Germinal center (tissue), 1 donor: ENCODE measurements around the gene TMEM38A.

Source experiments
- DNase-seq: peaks from one replicate; pipeline ENCODE4 v3.0.0; 2012; ENCODE audit warnings: mixed read lengths, low spot score

Gene TMEM38A, protein sequence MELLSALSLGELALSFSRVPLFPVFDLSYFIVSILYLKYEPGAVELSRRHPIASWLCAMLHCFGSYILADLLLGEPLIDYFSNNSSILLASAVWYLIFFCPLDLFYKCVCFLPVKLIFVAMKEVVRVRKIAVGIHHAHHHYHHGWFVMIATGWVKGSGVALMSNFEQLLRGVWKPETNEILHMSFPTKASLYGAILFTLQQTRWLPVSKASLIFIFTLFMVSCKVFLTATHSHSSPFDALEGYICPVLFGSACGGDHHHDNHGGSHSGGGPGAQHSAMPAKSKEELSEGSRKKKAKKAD

DNA sequence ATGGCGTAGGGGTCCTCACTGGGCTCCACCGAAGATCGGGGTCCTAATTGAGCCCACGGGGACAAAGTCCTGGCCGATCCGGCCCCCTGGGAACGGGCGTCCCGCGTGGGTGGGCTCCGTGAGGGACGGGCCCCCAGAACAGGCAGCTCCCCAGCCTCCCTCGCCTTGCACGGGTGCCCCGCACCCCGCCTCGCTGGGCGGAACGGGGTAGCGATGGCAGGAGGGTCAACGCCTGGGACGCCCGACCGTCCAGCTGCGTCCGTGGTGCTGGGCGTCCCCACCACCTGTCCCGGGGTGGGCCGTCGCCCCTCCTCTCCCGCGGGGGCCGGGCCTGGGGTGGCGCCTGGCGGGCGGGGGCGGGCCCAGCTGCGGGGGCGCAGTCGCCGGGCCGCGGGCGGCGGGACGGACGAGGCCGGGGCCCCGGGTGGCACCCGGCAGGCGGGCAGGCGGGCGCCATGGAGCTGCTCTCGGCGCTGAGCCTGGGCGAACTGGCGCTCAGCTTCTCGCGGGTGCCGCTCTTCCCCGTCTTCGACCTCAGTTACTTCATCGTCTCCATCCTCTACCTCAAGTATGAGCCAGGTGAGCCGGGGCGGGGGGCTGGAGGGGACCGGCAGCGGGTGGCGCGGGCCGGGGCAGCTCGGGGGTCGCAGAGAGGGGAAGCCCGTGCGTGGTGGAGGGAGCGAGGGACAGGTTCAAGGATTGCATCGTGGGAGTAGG is at the start of gene TMEM38A:
Gene TMEM38A (plus strand): TSS at position 377 of the 717 bp plus-strand sequence. CDS start 79 bp downstream, at position 456.
- DNase-seq, result peak; percentile 67

DNA sequence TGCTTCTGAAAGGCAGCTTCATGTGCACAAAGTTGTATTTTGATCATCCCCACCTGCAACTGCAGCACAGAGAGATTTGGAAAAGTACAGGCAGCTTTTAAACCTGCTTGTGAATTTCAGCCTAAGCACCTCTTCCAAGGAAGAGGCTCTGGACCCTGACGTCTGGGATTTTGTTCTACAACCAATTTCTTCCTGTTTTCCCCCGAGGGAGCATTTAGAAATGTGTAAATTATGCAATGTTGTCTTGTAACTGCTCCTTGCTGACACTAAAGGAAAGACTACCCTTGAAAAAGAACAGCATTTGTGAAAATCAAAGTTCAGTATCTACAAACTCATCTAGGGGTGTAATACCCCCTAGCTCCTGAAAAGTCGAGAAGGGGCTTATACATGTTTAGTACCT is 48.3 kb upstream of the TMEM38A start:
- DNase-seq, result no peak

DNA sequence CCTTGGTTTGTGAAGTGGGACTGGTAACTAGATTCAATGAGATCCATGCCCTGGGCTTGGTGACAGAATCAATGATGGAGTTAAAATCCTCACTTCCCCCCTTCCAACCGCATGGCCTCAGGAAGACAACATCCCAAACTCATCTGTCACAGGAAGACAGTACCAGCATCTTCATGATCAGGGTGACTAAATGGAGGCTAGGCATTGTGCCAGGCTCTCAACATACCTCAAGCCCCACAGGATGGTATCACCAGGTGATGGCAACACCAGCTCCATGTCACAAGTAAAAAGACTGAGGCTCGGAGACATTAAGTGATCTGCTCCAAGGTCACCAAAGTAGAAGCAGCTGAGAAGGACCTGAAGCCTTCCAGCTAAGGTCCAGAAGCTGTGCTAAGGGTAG is 47.1 kb upstream of the TMEM38A start:
- DNase-seq, result no peak

DNA sequence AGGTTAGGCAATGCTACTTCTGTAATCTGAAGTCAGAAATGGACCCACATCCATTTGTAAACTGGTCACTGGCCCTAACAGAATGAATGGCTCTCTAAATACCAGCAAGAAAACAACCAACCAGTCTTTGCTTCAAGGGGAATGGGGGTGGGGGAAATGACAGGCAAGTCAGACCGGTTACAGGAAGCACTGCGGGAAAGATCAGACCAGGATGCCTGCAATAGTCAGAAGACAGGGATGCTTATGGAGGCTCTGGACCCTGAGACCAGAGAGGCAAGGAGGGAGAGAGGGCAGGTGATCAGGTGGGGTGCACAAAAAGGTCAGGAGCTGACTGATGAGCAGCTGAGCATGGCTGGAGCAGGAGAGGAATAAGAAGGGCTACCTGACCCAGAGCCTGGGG is 46.0 kb upstream of the TMEM38A start:
- no peak for DNase-seq

DNA sequence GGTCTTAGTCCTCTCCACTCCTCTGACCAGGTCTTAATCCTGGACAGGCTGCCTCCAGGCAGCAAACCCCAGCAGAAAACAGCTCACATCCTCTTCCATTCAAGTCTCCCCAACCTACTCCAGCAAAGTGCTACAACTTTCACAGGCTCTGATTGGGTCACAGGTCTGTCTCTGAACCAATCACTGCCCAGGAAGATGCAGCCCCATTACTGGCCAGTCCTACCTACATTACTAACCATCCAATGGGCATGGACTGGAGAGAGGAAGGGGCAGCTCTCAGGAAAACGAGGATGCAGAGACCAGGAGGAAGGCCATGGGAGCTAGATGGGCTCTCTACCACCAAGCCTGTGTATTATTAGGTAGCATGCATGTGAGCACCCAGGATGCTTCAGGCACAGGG is 45.1 kb upstream of the TMEM38A start:
- no peak for DNase-seq

DNA sequence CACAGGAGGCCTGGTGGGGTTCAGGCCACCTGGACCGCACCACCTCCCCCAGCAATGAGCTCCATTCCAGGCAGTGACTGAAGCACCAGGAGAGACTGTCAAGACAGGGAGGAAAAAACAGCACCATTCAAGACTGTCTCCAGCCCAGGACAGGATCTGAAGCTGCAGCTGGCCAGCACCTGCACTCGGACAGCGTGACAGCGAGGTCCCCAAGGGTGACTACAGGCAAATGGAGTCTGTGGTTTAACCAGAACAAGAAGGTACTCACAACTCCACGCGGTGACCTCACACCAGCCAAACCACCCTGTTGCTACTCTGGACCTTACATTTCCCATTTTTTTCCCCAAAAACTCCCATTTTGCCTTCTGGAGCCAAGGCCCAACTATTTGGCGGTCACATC is 42.7 kb upstream of the TMEM38A start:
- DNase-seq, result no peak

DNA sequence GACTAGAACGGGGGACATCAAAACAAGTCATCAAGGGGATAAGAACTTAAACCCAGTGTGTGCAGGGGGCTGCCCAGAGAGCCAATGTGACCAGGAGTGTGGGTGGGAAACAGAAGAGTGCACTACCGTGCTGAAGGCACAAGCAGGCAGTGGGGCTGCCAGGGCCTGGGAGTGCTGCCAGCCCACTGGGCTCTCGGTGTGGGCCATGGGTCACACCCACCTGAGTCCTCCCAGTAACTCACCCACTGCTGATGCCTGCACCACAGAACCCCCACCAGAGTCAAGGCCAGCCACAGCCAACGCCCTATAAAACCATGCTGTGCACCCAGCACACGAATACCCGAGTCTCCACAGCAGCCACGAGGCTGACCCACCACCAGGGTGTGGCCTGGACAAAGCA is 41.5 kb upstream of the TMEM38A start:
- no peak for DNase-seq

DNA sequence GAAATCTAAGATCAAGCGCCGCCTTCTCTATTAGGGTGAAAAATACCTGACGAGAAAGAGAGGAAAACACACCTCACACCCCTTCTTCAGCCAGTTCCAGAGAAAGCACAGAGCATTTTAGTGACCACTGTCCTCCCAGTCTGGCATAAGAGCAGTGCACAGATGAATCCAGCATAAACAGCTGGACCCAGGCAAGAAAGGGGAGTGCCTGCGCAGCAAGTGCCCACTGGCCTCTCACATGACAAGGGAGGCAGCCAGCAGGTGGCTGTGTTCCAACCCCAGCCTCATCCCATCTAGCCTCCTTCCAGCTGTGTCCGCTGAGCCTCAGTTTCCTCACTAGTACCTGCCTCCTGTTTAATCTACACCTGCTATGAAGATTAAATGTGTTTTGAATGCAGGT is 40.9 kb upstream of the TMEM38A start:
- no peak for DNase-seq

DNA sequence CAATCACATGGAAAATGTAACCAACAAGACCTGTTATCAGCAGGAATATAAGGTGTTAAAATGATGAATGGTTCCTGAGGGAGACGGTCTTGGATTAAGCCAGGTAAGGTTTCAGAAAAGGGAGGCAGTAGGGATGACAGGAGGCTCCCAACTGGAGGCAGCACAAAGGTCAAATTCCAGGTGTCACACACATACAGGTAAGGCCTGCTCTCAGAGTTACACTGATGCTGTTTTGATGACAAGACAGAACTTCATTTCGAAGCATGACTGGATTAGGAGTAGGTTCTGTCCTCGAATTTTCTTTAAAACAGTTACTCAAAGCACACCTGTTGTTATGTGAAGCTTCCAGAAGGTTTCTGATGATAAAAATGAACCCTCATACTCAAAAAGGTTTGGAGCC is 40.4 kb upstream of the TMEM38A start:
- DNase-seq, result no peak

DNA sequence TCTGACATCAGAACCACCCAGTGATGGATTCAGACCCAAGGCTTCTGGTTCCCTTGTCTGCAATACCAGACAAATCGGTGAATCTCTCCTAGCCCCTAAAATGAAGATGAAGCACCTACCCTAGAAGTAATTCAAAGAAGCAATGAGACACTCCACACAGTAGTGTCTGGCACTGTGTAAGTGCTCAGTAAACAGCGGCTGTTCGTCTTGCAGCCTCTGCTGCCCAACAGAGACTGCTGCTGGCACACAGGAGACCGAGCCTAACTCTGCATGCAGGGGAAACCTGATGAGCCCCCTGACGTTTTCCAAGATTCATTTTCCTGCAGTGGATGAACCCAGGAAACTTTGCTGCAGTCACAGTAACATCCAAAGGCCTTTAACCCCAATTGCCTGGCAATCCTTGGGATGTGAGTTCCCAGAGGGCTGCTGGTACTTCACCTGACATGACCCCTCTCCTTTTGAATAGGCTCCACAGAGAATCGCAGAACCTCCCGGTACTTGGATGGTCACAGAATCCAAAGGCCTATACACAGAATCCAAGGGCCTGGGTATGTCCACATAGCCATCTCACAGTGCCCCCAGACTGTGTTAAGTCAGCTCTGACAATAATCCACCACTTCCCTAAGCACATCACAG is 39.7 kb upstream of the TMEM38A start:
- no peak for DNase-seq

DNA sequence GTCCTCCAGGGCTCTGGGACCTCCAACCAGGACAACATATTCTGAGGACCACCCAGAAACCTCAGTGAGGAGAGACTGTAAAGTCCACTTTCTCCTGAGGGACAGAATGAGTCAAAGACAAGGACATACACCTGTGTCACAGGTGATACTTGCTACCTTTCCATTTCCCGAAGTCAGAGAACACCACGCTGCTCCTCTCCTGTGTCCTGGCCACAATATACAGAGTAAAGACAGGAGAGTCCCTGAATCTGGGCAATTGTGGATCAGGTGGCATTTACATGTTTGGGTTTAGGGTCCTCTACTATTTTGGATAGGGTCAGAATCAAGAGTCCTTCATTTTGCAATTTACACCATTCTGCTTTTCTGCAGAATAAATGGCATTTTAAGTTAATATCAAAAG is 37.9 kb upstream of the TMEM38A start:
- no peak for DNase-seq

DNA sequence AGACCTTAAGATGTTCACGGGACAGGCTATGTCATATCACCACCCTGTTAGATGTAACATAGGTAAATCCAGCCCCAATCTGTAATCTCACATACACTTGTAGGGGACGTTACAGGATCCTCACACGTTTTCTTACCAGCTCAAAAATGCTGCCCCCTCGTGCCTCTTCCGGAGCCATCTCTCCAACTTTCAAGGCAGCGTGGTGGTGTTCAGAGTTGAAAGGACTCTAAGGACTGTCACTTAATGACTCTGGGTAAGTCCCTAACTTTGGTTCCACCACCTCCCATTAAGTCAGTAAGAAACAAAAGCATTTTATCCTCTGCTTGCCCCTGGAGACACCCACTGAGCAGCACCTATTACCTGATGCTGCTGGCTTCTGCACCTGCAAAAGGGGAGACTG is 37.4 kb upstream of the TMEM38A start:
- no peak for DNase-seq

DNA sequence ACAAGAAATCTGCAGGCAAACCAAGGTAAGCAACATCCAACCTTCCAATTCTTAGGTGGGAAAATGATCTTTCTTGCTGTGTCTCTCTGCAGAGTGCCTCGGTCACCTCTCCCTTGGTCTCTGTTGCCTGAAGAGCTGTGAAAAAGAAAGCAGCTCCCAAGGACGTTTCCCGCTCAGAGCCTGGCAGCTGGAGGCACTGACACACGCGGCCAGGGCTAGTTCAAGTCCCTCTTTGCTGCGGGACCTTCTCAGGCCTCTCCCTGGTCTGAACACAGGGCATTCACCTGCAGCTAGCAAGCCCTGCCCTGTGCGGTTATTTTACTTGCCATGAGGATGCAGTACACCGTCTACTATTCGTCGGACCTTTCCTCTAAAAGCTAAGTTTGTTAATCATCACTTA is 36.7 kb upstream of the TMEM38A start:
- no peak for DNase-seq

DNA sequence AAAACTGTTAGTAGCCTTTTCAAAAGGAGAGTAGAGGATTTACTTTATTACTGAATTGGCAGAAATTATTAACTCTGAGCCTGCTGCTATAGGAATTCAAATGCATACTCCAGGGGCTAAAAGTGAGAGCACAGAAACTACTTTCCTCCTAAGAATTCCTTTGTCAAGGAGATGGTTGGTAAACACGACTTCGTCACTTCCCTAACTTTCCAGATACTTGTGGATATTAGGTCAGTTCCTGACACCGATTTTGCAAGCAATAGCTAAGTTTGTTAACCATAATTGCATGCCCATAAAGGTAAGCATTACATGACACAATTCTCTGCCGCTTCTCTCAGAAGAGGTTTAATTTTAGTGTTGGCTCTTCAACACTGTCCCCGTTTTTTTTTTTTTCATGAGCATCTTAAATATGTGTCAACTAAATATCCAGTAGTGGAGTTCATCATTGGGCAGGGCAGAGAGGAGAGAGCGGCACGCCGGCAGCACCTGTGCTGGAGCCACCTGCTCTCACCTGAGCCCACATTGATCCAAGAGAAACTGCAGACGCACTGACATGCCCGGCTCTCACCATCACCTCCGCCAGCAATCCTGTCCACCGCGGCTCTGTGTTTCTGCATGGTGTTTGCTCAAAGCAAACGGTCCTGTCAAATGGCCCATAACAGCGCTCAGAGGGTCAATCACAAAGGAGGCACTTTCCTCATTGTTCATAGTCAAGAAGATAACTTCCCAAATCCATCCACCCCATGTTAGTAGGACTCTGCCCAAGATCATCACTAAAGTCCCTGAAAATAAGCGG is 35.6 kb upstream of the TMEM38A start:
- DNase-seq, result no peak

DNA sequence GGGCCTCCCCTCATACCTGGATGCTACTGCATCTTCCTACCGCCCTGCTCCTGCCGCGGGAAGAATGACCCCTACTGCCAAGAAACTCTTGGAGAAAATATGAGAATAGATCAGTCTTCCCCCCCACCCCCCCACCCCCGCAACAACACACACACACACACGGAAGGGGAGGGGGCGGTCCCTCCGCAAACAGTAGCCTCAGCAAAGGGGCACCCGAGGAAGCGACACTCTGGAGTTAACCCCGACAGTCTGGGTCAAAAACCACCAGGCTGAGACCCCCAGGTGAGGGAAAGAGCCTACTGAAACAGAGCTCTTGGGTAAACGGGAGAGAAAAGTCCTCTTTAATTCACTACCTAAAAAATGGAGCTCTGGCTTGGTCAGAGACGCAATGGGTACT is 34.1 kb upstream of the TMEM38A start:
- DNase-seq, result no peak

DNA sequence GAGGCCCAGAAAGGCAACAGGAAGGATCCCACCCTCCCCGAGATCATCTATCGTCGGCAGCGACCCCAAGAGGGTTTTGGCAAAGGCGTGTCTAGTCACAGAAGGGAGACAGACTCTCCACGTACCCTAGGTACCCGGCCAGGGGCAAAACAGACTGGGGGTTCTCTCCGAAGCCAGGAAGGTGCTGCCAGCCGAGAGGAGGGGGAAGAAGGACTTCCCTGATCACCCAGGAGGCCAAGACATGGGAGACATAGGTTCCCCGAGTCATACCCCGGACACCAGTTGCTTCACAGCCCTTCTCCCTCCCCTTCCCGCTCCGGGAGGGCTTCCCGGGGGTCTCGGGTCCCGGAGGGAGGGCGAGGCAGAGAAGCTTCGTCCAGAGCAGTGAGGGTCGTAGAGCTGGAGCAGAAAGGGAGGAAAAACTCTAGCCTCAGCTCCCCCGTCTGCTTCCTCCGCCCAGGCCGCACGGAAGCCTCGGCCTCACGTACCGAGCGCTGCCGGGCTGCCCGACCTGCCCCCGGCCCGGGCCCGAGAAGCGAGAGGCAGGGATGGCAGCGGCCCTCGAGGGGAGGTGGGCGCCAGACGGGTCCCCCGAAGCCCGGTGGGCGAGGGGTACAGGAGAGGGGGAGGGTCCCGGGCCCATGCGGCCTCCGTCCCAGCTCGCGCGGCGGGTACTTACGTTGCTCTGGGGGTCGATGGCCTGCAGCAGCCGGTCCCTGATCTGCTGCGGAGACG is 33.6 kb upstream of the TMEM38A start:
- peak; percentile 22 for DNase-seq

DNA sequence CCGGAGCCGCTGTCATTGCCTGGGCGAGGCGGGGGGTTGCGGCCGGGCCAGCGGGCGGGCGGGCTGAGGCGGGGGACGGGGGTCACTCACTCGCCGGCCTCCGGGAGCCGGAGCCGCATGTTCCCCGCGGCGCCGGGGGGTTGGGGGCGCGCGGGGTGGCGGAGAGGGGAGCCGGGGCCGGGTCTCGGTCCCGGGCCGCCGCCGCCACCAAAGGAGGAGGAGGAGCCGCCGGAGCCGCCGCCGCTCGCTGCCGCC is 33.1 kb upstream of the TMEM38A start:
- DNase-seq, result no peak

DNA sequence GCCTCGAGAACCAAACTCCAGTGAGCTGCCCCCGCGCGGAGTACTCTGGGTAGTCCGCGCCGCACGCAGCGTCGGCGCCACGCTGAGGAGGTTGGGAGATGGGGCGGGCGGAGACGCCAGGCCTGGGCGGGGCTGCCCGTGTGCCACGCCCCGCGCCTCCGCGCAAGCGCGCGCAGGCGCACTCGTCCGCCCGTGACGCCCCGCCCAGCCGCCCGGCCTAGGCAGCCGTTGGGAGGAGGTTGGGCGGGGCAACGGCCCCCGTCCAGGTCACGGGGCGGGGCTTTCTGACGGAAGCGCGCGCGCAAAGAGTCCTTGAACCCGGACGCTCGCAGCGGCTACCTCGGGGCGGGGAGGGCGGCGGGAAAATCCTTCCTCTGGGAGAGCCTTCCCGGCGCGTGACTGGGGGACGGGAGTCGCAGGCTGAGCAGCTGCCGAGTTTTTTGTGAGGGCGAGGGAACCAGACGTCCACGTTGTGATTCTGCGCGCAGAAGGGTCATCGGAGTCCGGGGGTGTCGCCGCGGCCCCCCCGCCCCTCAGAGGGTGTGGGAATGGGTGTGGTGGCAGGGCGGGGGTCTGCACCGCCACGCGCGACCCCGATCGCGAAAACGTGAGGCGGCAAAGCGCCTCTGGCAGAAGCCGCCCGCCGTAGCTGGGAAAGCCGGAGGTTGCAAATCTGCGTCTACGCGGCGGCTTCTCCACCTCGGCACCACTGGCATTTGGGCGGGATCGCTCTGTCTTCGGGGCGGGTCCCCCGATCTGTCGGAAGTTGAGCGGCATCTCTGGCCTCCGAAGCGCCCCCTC is 32.6 kb upstream of the TMEM38A start, which contains the start of gene MED26:
Gene MED26 (minus strand): TSS at position 22 of the 801 bp plus-strand sequence. CDS start 261 bp downstream, outside the sequence.
- peak; percentile 98 for DNase-seq

DNA sequence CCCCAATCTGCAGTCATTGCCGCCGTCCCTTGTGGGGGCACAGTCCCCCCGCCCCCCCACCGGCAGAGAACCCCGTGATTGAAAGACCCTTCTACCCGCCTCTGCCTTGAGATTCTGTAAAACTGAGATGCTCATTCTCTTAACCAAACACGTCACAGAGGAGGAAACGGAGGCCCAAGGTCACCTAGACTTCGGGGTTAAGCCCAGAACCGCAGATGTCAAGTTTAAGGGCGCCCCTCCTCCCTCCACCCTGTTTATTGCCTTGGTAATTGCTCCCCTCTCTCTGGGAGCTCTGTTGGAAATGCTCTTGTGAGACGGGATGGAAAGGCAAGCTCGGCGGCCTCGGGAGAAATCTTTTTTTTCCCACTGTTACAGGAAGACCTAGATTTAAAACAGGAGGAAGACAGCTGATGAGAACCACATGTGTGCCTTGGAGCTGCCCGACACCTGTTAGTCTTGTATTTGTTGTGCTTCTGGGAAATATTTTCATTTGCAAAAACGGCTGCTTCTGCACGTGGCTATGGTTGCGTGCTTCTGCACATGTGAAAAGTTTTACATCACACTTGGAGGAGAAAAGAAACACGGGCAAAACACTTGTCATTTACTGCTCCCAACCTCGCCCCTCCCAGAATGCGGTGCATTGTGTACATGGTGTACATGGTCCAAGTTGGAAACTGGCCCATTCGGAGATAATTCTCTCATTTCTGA is 31.8 kb upstream of the TMEM38A start:
- DNase-seq, result peak; percentile 44

DNA sequence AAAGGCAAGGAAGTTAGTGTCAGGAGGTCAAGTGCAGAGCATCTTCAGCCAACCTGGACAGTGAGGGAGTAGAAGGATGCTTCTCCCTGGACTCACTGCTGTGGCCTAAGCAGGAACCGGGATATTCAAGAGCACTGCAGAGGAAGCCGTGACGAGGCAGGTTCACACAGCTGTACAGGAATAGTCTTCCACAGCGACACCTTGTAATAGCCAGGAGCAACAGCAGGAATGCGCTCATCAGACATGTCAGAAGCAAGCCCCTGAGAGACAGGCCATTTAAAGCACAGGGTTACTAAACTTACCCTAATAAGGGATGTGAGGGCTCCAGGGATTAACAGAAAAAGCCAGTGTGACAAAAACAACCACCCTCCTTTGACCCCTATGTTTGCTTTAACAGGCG is 29.5 kb upstream of the TMEM38A start:
- no peak for DNase-seq
